Gastroesophageal sphincter (tissue), 3 donors: ENCODE data around the gene FAM219A.

Experiments
- CTCF ChIP-seq, 4 experiments: fragments of 200-600 bp in 2 of 4; fragments of 450-650 bp in 2 of 4; sonication (generic) in 1 of 4; IDR thresholded peaks; one replicate each; pipeline ENCODE4 v1.5.1; 2017 to 2019; ENCODE audit warnings: antibody characterized with exemption in 4 of 4, mild to moderate bottlenecking in 2 of 4, moderate library complexity in 2 of 4
- EP300 ChIP-seq: sonication (generic); formaldehyde crosslinking; IDR thresholded peaks from one replicate; pipeline ENCODE4 v1.6.1; 2017; ENCODE audit warnings: antibody characterized with exemption, mild to moderate bottlenecking
- POLR2A ChIP-seq, 2 donors: fragments of 450-650 bp; IDR thresholded peaks; one replicate each; pipeline ENCODE4 v1.6.1; 2017; ENCODE audit warnings: antibody characterized with exemption in 2 of 2, mild to moderate bottlenecking in 2 of 2, moderate library complexity in 1 of 2
- POLR2AphosphoS5 ChIP-seq: sonication (generic); formaldehyde crosslinking; IDR thresholded peaks from one replicate; pipeline ENCODE4 v1.6.1; 2017; ENCODE audit warnings: antibody characterized with exemption

DNA sequence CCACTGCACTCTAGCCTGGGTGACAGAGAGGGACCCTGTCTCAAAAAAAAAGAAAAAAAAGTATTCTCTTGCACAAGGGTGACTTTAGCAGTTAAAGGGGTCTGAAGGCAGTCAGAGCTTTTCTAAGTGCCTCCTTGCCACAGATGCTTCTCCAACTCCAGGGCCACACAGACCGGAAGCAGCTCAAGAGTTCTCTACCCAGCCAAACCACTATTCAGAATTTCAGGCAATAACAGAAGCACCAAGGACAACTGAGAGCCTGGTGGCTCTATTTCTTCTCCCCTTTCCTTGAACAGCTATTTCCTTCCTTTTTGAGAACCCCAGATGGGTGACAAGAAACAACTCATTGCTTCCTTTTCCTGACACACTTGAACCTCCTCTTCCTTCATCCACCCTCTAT lies 2.2 kb downstream of the FAM219A start:
- TF ChIP-seq CTCF (IDR thresholded peaks at IDR 0.05), result no peak
- no peak for TF ChIP-seq POLR2AphosphoS5
- no peak for TF ChIP-seq POLR2A (IDR thresholded peaks at IDR 0.05)
- TF ChIP-seq EP300, result no peak
